GM10266 (cell line): Measurements from ENCODE around the gene OR4E1.
"Not testable (repeated sequence)": the region's sequence is repeated elsewhere in the genome, so short reads cannot be mapped to it uniquely, and the experiment has no call there.

Source experiments
- DNase-seq: peaks from one replicate; pipeline ENCODE4 v3.0.0; 2012; ENCODE audit errors: extremely low spot score
- CTCF ChIP-seq: IDR thresholded peaks from 2 replicates; pipeline ENCODE4 v1.5.1; 2012; ENCODE audit warnings: mild to moderate bottlenecking, low read depth; ENCODE audit not compliant: control insufficient read depth, insufficient read depth; ENCODE audit errors: missing control alignments

OR4E1 gene

GRCh38 chr14:21703357-21704326 is 30.0 kb upstream of the OR4E1 start:
- DNase-seq, result no peak
- no peak for TF ChIP-seq CTCF

DNA sequence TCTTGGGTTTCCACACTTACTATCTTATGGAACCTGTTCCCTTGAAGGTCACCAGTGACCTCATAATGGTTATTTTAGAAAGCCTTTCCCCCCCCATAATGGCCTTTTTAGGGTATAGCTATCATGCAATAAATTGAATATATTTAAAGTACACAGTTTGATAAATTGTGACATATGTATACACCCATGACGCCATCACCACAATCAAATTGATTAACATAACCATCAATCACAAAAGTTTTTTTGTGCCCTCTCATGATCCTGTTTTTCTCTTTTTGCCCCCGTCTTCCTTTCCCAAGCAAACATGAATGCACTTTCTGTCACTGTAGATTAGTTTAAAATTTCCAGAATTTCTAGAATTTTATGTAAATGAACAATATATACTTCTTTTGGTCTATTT is 28.7 kb upstream of the OR4E1 start:
- no peak for TF ChIP-seq CTCF
- no peak for DNase-seq

- TF ChIP-seq CTCF, result no peak
- DNase-seq, result no peak
Measured at GRCh38 chr14:21699551-21699950, 25.9 kb upstream of the OR4E1 start.

GRCh38 chr14:21698538-21698937 is 24.9 kb upstream of the OR4E1 start:
- not testable (repeated sequence) for DNase-seq

DNA sequence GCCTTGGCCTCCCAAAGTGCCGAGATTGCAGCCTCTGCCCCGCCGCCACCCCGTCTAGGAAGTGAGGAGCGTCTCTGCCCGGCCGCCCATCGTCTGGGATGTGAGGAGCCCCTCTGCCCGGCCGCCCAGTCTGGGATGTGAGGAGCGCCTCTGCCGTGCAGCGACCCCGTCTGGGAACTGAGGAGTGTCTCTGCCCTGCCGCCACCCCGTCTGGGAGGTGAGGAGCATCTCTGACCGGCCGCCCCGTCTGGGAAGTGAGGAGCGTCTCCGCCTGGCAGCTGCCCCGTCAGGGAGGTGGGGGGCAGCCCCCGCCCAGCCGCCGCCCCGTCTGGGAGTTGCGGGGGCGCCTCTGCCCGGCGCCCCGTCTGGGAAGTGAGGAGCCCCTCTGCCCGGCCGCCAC is 24.0 kb upstream of the OR4E1 start:
- not testable (repeated sequence) for DNase-seq

GRCh38 chr14:21694425-21694824 is 20.8 kb upstream of the OR4E1 start:
- no peak for TF ChIP-seq CTCF
- no peak for DNase-seq

DNA sequence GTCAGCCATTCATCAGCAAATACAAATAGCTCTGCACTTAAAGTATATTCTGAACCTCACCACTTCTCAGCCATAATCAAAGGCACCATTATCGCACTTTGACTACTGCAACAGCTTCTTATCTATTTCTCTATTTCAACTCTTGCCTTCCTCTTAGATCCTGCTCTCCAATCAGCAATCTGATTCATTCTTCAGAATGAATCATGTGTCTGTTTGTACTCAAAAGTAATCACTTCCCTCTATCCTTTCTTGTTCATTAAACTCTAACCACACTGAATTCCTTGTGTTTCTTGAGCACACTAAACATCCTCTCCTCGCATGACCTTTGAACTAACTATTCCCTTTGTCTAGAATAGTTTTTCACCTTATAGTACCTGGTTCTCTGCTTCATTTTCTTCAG is 12.8 kb upstream of the OR4E1 start:
- TF ChIP-seq CTCF, result no peak
- DNase-seq, result no peak

- TF ChIP-seq CTCF, result no peak
- DNase-seq, result no peak
Measured at GRCh38 chr14:21680072-21680471, 6.5 kb upstream of the OR4E1 start.
